ENCODE results near the gene GABRR2. TPM values are rescaled to one million over a fixed set of nuclear protein-coding genes. Genes with fewer than 3 reads are reported as not detected.

Gene GABRR2
- total RNA-seq, 1 donor = not detected

GRCh38 chr6:89268776-89269175 is 46.3 kb downstream of the GABRR2 start:
- no peak overlapping the region for H3K4me2 ChIP-seq (ENCODE audit: insufficient read depth, low read length)
- H2AFZ ChIP-seq (ENCODE audit: low read length) = no peak overlapping the region
- no peaks in the 10 kb centered on the region for H3K9me3 ChIP-seq (ENCODE audit: low read depth, low read length)
- no peaks in the 10 kb centered on the region for H4K20me1 ChIP-seq (ENCODE audit: insufficient read depth, low read length)
- H3K27me3 ChIP-seq (ENCODE audit: insufficient read depth, low read length) = no peaks in the 10 kb centered on the region
- TF ChIP-seq CTCF (IDR thresholded peaks at IDR 0.05; ENCODE audit: extremely low read depth, low read depth, low read length) = no peak
- no peaks in the 10 kb centered on the region for H3K79me2 ChIP-seq (ENCODE audit: insufficient read depth, low read length)
- no peak for DNase-seq (ENCODE audit: insufficient read length, low spot score, missing footprints)
- no peaks in the 10 kb centered on the region for H3K4me1 ChIP-seq (ENCODE audit: insufficient read depth, low read length)
- no peak overlapping the region for H3K27ac ChIP-seq (ENCODE audit: low read depth, low read length)
- no peak overlapping the region for H3K4me3 ChIP-seq (ENCODE audit: insufficient read depth, low read length)
- H3K36me3 ChIP-seq (ENCODE audit: insufficient read depth, low read length) = no peaks in the 10 kb centered on the region

- Histone ChIP-seq H2AFZ (ENCODE audit: low read length) (no peak overlapping the region), H3K36me3 (ENCODE audit: insufficient read depth, low read length) (no peaks in the 10 kb centered on the region), H3K79me2 (ENCODE audit: insufficient read depth, low read length) (no peaks in the 10 kb centered on the region), H3K4me3 (ENCODE audit: insufficient read depth, low read length) (no peak overlapping the region), H3K4me1 (ENCODE audit: insufficient read depth, low read length) (no peaks in the 10 kb centered on the region), H3K27ac (ENCODE audit: low read depth, low read length) (no peak overlapping the region), H3K27me3 (ENCODE audit: insufficient read depth, low read length) (no peaks in the 10 kb centered on the region), H4K20me1 (ENCODE audit: insufficient read depth, low read length) (no peaks in the 10 kb centered on the region), H3K9me3 (ENCODE audit: low read depth, low read length) (no peaks in the 10 kb centered on the region), H3K4me2 (ENCODE audit: insufficient read depth, low read length) (no peak overlapping the region)
- no peak for TF ChIP-seq CTCF (IDR thresholded peaks at IDR 0.05; ENCODE audit: extremely low read depth, low read depth, low read length)
- no peak for DNase-seq (ENCODE audit: insufficient read length, low spot score, missing footprints)
Measured at GRCh38 chr6:89267918-89268317, 47.2 kb downstream of the GABRR2 start.

GRCh38 chr6:89264296-89264695 is 50.8 kb downstream of the GABRR2 start:
- H3K79me2 ChIP-seq (ENCODE audit: insufficient read depth, low read length) = no peaks in the 10 kb centered on the region
- H2AFZ ChIP-seq (ENCODE audit: low read length) = no peak overlapping the region
- no peak for DNase-seq (ENCODE audit: insufficient read length, low spot score, missing footprints)
- TF ChIP-seq CTCF (IDR thresholded peaks at IDR 0.05; ENCODE audit: extremely low read depth, low read depth, low read length) = no peak
- no peaks in the 10 kb centered on the region for H3K27me3 ChIP-seq (ENCODE audit: insufficient read depth, low read length)
- no peak overlapping the region for H3K4me3 ChIP-seq (ENCODE audit: insufficient read depth, low read length)
- no peaks in the 10 kb centered on the region for H4K20me1 ChIP-seq (ENCODE audit: insufficient read depth, low read length)
- H3K4me1 ChIP-seq (ENCODE audit: insufficient read depth, low read length) = no peaks in the 10 kb centered on the region
- H3K4me2 ChIP-seq (ENCODE audit: insufficient read depth, low read length) = no peak overlapping the region
- H3K27ac ChIP-seq (ENCODE audit: low read depth, low read length) = no peak overlapping the region
- H3K9me3 ChIP-seq (ENCODE audit: low read depth, low read length) = no peaks in the 10 kb centered on the region
- H3K36me3 ChIP-seq (ENCODE audit: insufficient read depth, low read length) = no peaks in the 10 kb centered on the region

GRCh38 chr6:89260832-89261231 is 54.3 kb downstream of the GABRR2 start:
- Histone ChIP-seq H2AFZ (ENCODE audit: low read length) (no peak overlapping the region), H4K20me1 (ENCODE audit: insufficient read depth, low read length) (no peaks in the 10 kb centered on the region), H3K79me2 (ENCODE audit: insufficient read depth, low read length) (no peaks in the 10 kb centered on the region), H3K4me1 (ENCODE audit: insufficient read depth, low read length) (no peaks in the 10 kb centered on the region), H3K27ac (ENCODE audit: low read depth, low read length) (no peak overlapping the region), H3K36me3 (ENCODE audit: insufficient read depth, low read length) (no peaks in the 10 kb centered on the region), H3K4me3 (ENCODE audit: insufficient read depth, low read length) (no peak overlapping the region), H3K27me3 (ENCODE audit: insufficient read depth, low read length) (no peaks in the 10 kb centered on the region), H3K9me3 (ENCODE audit: low read depth, low read length) (no peaks in the 10 kb centered on the region), H3K4me2 (ENCODE audit: insufficient read depth, low read length) (no peak overlapping the region)
- no peak for TF ChIP-seq CTCF (IDR thresholded peaks at IDR 0.05; ENCODE audit: extremely low read depth, low read depth, low read length)
- no peak for DNase-seq (ENCODE audit: insufficient read length, low spot score, missing footprints)
